BJ (cell line): Measurements from ENCODE around the gene MFAP2. TPM values are rescaled to one million over a fixed set of nuclear protein-coding genes. Genes with fewer than 3 reads are reported as not detected.

Experiments used
- CTCF ChIA-PET: fragments of 350-600 bp; formaldehyde crosslinking; extraction: SDS; loops from one replicate; lab custom pipeline; 2021; ENCODE audit warnings: antibody characterized with exemption, inconsistent platforms; lab: Yijun Ruan, JAX
- POLR2A ChIA-PET: fragments of 300-600 bp; sonication (Branson Sonifier 250); formaldehyde crosslinking; extraction: SDS; loops from one replicate; lab custom pipeline; 2021; ENCODE audit warnings: antibody characterized with exemption; lab: Charles Lee
- DNase-seq: peaks from one replicate; pipeline ENCODE4 v3.0.0-alpha.2; 2011; ENCODE audit warnings: low read depth
- H3K27me3 ChIP-seq: 2 replicates; pipeline ENCODE4 v1.6.0; 2011; ENCODE audit warnings: low read length; ENCODE audit not compliant: control insufficient read depth, insufficient read depth
- H3K36me3 ChIP-seq: 2 replicates; pipeline ENCODE4 v1.5.1; 2011; ENCODE audit warnings: low read length; ENCODE audit not compliant: control insufficient read depth, insufficient read depth
- H3K4me3 ChIP-seq: 2 replicates; pipeline ENCODE4 v1.5.1; 2011; ENCODE audit warnings: low read depth, mild to moderate bottlenecking, control low read depth, low read length
- CTCF ChIP-seq: IDR thresholded peaks from 2 replicates; pipeline ENCODE4 v1.5.1; 2011; ENCODE audit warnings: low read depth, mild to moderate bottlenecking, control low read depth, inconsistent platforms, low read length, moderate library complexity; ENCODE audit not compliant: insufficient read depth
- polyA plus RNA-seq: library from polyadenylated mRNA; depleted of rRNA; stranded (reverse); fragments of >200 nt; gene quantifications from 2 replicates; pipeline ENCODE4 v1.2.3, GENCODE V29; 2011

MFAP2 gene
- polyA plus RNA-seq, 1 experiment, result 115 TPM

- CTCF ChIA-PET, result interaction anchor here (0.9 to 3.0 kb wide), 2 partner anchors 8 to 51 kb away, joined by 3 to 12 read pairs; no protein-coding TSS in a partner anchor
These were observed 22.1 kb upstream of the MFAP2 start for GRCh38 chr1:17002524-17002902.

GRCh38 chr1:17001760-17002523 is 21.5 kb upstream of the MFAP2 start:
- POLR2A ChIA-PET, result no interaction called here
- TF ChIP-seq CTCF, result no peak
- CTCF ChIA-PET, result interaction anchor here (0.9 to 3.0 kb wide), 2 partner anchors 8 to 50 kb away, joined by 3 to 12 read pairs; no protein-coding TSS in a partner anchor
- Histone ChIP-seq H3K4me3 (no peak overlapping the region), H3K36me3 (peaks cover 16% of the 10 kb centered on the region), H3K27me3 (no peaks in the 10 kb centered on the region)
- no peak for DNase-seq

More at GRCh38 chr1:17002524-17002902, 22.1 kb upstream of the MFAP2 start:
- POLR2A ChIA-PET, result no interaction called here
- no peak for TF ChIP-seq CTCF
- no peak for DNase-seq
- Histone ChIP-seq H3K4me3 (no peak overlapping the region), H3K36me3 (peaks cover 16% of the 10 kb centered on the region), H3K27me3 (no peaks in the 10 kb centered on the region)

DNA sequence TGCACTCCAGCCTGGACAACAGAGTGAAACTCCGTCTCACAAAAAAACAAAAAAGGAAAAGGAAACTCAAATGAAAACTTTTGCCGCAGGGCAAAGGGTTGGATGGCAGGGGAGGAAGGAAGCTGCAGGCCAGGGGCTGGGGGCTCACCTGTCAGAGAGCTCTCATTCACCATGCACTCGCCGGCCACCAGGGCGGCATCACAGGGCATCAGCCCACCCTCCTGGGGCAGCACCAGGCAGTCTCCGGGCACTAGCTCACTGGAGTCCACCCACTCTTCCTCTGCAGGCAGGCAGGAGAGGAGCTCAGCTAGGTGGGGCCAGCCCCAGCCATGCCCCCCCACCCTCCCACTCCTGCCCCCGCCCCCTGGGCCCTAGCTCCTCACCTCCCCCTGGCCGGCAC is 19.4 kb upstream of the MFAP2 start:
- ChIA-PET CTCF (interaction anchor here (1.0 kb wide), 1 partner anchor 46 kb away, joined by 3 read pairs; no protein-coding TSS in a partner anchor), POLR2A (no interaction called here)
- Histone ChIP-seq H3K27me3 (no peaks in the 10 kb centered on the region), H3K4me3 (no peak overlapping the region), H3K36me3 (peaks cover 13% of the 10 kb centered on the region)
- DNase-seq, result no peak
- no peak for TF ChIP-seq CTCF

GRCh38 chr1:16998589-16998988 is 18.2 kb upstream of the MFAP2 start:
- no peak for TF ChIP-seq CTCF
- Histone ChIP-seq H3K27me3 (no peaks in the 10 kb centered on the region), H3K4me3 (no peak overlapping the region), H3K36me3 (peaks cover 13% of the 10 kb centered on the region)
- ChIA-PET POLR2A (no interaction called here), CTCF (no interaction called here)
- no peak for DNase-seq

DNA sequence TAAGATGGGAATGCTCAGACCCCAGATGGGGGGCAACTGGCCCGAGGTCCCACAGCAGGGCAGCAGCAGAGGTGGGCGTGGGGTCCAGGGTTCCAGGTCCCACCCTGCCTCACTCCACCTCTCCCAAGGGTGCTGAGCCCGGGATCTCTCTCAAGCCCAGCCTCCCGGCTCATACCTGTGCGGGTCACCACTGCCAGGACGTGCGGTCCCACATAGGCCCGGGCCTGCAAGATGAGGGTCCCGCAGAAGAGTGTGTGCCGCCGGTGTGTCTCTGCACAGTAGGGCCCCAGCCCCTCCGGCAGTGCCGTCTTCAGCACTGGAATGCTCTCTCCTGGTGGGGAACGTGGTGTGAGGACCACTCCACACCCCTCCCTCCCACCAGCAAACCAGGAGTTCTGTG is 16.4 kb upstream of the MFAP2 start:
- Histone ChIP-seq H3K4me3 (no peak overlapping the region), H3K27me3 (no peaks in the 10 kb centered on the region), H3K36me3 (peaks cover 5% of the 10 kb centered on the region)
- no peak for TF ChIP-seq CTCF
- DNase-seq, result no peak
- POLR2A ChIA-PET, result no interaction called here
- CTCF ChIA-PET, result no interaction called here
